ENCODE data around the gene MAD1L1.

The MAD1L1 gene

DNA sequence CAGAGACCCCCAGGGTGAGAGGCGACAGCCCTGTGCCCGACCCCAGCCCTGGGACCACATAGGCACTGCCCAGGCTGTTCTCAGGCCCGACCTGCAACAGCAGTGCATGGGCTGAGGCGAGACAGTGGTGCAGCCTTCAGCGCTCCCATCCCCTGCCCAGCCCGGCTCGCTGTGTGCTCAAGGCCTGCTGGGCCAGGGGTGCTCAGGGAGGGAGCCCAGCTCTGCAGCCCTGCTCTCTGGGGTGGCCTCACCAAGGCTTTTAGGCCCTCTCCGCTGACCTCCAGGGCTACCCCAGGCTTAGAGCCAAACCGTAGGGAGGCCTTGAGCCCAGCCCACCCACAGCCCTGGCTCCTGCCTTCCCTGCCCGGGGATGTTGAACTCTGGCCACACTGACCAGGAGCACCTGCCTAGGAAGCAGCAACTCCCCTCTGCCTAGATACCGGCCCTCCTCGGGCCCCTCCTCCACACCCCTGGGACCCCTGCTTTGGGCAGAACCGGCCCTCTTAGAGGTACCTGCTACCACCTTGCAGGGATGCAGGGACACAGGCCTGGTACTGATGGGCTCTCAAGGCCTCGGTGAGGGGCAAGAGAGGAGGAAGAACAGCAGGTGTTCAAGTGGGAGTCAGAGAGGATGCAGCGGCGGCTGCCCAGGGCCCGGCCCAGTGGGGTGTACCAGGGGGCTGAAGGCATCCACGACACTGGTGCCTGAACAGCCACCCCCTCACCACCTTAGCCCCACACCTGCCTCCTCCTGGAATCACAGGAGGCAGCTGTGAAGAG, 331.1 kb downstream of the MAD1L1 start:
- no peak overlapping the region for H3K4me3 ChIP-seq (replicated peaks; ENCODE audit: low read depth, low read length)
- no peak for DNase-seq (ENCODE audit: low read depth)
- TF ChIP-seq, protein P1, sequence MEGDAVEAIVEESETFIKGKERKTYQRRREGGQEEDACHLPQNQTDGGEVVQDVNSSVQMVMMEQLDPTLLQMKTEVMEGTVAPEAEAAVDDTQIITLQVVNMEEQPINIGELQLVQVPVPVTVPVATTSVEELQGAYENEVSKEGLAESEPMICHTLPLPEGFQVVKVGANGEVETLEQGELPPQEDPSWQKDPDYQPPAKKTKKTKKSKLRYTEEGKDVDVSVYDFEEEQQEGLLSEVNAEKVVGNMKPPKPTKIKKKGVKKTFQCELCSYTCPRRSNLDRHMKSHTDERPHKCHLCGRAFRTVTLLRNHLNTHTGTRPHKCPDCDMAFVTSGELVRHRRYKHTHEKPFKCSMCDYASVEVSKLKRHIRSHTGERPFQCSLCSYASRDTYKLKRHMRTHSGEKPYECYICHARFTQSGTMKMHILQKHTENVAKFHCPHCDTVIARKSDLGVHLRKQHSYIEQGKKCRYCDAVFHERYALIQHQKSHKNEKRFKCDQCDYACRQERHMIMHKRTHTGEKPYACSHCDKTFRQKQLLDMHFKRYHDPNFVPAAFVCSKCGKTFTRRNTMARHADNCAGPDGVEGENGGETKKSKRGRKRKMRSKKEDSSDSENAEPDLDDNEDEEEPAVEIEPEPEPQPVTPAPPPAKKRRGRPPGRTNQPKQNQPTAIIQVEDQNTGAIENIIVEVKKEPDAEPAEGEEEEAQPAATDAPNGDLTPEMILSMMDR (IDR thresholded peaks at IDR 0.05; ENCODE audit: low read length, missing control alignments), result no peak

DNA sequence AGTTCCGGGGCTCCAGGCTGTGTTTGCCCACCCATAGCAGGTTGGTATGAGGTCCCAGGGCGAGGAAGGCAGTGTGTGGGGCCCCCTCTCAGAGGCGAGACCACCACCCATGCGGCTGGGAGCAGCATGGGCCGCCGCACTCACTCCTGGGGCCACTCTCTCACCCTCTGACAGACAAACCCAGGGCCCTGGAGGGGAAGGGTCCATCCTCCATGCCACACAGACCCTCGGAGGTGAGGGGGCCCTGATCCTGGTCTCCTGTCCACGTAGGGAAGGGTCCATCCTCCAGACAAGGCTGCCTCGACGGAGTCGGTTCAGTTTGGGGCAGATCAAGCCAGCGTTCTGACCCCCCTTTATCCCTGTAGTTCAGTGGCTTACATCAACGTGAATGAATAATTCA, 331.9 kb downstream of the MAD1L1 start:
- H3K4me3 ChIP-seq (replicated peaks; ENCODE audit: low read depth, low read length), result no peak overlapping the region
- TF ChIP-seq, protein P1 (IDR thresholded peaks at IDR 0.05; ENCODE audit: low read length, missing control alignments), result no peak
- DNase-seq (ENCODE audit: low read depth), result no peak

DNA sequence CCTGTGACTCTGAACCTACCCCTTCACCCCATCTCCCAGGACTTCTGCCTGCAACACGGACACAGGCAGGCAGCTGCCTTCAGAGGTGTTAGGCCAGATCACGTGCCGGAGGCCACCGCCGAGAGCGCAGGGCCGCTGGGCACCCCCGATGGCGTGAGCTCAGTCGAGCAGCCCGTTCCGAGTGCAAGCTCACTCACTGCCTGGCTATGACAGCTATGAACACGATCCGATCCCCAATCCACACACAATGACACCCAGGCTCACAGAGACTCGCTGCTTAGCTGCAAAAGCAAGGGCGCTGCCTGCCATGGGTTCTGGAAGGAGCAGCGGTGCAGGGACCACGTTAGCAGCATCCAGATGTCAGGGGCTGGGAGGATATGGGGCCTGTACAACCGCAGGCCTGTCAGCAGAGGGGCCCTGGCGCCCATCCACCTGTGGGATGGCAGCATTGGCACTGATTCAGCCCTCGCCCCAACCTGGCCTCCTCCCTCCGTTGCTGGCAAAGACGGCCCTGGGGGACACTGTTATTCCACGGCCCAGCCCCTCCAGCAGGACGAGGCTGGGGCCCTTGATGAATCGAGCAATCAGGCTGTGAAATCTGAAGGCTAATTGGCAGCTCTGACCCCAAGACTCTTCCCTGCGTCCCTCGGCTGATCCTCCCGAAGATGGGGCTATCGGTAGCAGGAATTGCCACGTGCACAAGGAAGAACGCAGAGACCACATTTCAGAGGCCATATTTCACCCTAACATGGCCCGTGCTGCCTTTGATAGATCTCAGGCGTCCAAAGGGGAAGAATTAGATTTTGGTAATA, 332.6 kb downstream of the MAD1L1 start:
- TF ChIP-seq, protein P1 (IDR thresholded peaks at IDR 0.05; ENCODE audit: low read length, missing control alignments), result no peak
- no peak overlapping the region for H3K4me3 ChIP-seq (replicated peaks; ENCODE audit: low read depth, low read length)
- DNase-seq (ENCODE audit: low read depth), result no peak

- TF ChIP-seq, protein P1 (IDR thresholded peaks at IDR 0.05; ENCODE audit: low read length, missing control alignments), result no peak
- no peak overlapping the region for H3K4me3 ChIP-seq (replicated peaks; ENCODE audit: low read depth, low read length)
- DNase-seq (ENCODE audit: low read depth), result peak; percentile 79
Observed at GRCh38 chr7:1899196-1899595, 333.5 kb downstream of the MAD1L1 start.

DNA sequence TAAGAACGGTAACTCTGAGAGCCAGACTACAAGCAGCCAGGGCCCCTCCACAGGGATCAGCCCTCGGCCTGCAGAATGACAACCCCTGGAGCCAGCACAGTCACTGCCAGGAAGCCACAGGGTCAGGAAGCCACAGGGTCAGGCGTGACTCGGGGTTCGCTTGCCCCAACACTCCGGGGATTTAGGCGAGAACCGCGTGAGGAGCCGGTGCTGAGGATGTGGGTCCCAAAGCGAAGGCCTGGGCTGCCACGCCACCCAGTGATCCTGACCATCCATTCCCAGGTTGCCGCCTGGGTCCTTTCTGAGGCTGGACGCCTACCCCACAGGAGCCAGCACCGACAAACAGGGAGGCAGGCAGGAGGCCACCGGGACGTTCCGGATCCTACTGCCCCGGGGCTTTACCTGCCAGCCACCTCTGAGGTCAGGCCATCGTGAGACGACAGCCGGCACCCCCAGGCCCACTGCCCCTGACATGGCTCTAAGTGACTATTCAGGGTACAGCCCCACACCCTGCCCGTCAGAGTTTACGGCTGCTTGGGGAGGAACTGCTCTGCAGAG, 334.0 kb downstream of the MAD1L1 start:
- no peak for DNase-seq (ENCODE audit: low read depth)
- TF ChIP-seq, protein P1 (IDR thresholded peaks at IDR 0.05; ENCODE audit: low read length, missing control alignments), result no peak
- H3K4me3 ChIP-seq (replicated peaks; ENCODE audit: low read depth, low read length), result no peak overlapping the region

DNA sequence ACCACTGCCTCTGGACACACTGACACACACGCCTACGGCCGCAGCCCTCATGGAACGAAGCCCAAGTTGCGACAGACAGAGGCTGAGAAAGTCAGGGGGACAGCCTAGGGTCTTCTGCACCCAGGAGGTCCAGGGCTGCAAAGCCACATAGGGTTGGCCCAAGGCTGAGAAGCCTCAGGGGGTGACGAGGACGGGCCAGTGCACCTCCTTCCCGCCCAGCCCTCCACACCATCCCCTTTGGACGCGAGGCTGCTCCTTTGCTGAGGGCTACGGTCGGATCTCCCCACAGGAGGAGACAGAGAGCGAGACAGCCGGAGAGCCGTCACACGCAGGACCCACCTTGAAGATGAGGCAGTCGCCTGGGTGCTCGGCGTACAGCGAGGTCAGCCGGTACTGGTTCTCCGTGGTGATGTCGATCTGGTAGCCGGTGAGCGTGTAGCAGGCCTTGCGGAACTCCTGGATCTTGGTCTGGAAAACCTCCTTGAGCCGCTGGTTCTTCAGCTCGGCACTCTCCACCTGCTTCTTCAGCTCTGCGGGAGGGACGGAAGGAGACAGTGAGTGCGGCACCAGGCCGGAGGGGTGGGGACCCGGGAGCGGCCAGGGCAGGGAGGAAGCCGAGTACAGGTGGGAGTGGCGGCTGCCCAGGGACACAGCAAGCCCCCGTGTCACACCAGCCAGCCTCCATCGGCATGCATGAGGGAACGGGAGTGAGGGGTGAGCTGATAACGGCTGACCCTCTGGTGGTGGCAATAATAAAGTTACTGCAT, 334.7 kb downstream of the MAD1L1 start:
- DNase-seq (ENCODE audit: low read depth), result no peak
- H3K4me3 ChIP-seq (replicated peaks; ENCODE audit: low read depth, low read length), result no peak overlapping the region
- TF ChIP-seq, protein P1 (IDR thresholded peaks at IDR 0.05; ENCODE audit: low read length, missing control alignments), result no peak
